Neural cell (in vitro differentiated cells): ENCODE results near the gene PIERCE2.
"Not testable (repeated sequence)": the region's sequence is repeated elsewhere in the genome, so short reads cannot be mapped to it uniquely, and the experiment has no call there.

ENCODE experiments used
- EZH2 ChIP-seq: fragments of 200-600, 300-800 bp; shearing (Covaris generic), sonication (generic); IDR thresholded peaks from 2 replicates; pipeline ENCODE4 v1.6.1; 2014; ENCODE audit warnings: antibody characterized with exemption, low read length, borderline replicate concordance, mild to moderate bottlenecking; ENCODE audit not compliant: insufficient read depth, poor library complexity, severe bottlenecking
- MXI1 ChIP-seq: fragments of 450-650 bp; conservative IDR thresholded peaks from 2 replicates; pipeline ENCODE4 v1.6.1; 2014; ENCODE audit warnings: antibody characterized with exemption, mild to moderate bottlenecking; ENCODE audit not compliant: poor library complexity, severe bottlenecking
- POLR2AphosphoS5 ChIP-seq: IDR thresholded peaks from 2 replicates; pipeline ENCODE4 v1.6.1; 2012
- RAD21 ChIP-seq: fragments of 450-650 bp; conservative IDR thresholded peaks from 2 replicates; pipeline ENCODE4 v1.6.1; 2014; ENCODE audit warnings: antibody characterized with exemption, mild to moderate bottlenecking, moderate library complexity
- SMC3 ChIP-seq: fragments of 450-650 bp; conservative IDR thresholded peaks from 2 replicates; pipeline ENCODE4 v1.6.1; 2014; ENCODE audit warnings: antibody characterized with exemption, mild to moderate bottlenecking, moderate library complexity; ENCODE audit not compliant: poor library complexity
- TF ChIP-seq, protein P1 (sequence below): fragments of 450-650 bp; IDR thresholded peaks from 2 replicates; pipeline ENCODE4 v1.5.1; 2014; ENCODE audit warnings: antibody characterized with exemption, mild to moderate bottlenecking, moderate library complexity; ENCODE audit not compliant: poor library complexity, severe bottlenecking

DNA sequence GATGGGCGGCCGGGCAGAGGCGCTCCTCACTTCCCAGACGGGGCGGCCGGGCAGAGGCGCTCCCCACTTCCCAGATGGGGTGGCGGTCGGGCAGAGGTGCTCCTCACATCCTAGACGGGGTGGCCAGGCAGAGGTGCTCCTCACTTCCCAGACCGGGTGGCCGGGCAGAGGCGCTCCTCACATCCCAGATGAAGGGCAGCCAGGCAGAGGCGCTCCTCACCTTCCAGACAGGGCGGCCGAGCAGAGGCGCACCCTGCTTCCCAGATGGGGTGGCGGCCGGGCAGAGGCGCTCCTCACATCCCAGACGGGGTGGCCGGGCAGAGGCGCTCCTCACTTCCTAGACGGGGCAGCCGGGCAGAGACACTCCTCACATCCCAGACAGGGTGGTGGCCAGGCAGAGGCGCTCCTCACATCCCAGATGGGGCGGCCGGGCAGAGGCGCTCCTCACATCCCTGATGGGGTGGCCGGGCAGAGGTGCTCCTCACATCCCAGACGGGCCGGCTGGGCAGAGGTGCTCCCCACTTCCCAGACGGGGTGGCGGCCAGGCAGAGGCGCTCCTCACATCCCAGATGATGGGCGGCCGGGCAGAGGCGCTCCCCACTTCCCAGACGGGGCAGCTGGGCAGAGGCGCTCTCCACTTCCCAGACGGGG, 38.2 kb downstream of the PIERCE2 start:
- not testable (repeated sequence) for TF ChIP-seq POLR2AphosphoS5, SMC3, EZH2, RAD21, MXI1
- TF ChIP-seq, protein P1, sequence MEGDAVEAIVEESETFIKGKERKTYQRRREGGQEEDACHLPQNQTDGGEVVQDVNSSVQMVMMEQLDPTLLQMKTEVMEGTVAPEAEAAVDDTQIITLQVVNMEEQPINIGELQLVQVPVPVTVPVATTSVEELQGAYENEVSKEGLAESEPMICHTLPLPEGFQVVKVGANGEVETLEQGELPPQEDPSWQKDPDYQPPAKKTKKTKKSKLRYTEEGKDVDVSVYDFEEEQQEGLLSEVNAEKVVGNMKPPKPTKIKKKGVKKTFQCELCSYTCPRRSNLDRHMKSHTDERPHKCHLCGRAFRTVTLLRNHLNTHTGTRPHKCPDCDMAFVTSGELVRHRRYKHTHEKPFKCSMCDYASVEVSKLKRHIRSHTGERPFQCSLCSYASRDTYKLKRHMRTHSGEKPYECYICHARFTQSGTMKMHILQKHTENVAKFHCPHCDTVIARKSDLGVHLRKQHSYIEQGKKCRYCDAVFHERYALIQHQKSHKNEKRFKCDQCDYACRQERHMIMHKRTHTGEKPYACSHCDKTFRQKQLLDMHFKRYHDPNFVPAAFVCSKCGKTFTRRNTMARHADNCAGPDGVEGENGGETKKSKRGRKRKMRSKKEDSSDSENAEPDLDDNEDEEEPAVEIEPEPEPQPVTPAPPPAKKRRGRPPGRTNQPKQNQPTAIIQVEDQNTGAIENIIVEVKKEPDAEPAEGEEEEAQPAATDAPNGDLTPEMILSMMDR, result not testable (repeated sequence)
